Psoas muscle (tissue), 8 donors: ENCODE data around the gene KIF16B. TPM values are rescaled to one million over a fixed set of nuclear protein-coding genes. Genes with fewer than 3 reads are reported as not detected.

Experiments used
- ATAC-seq, 4 donors: fragments of 200-7000 bp; cut with Tn5 transposase; one replicate each; pipeline ENCODE4 v1.9.1; 2020; ENCODE audit warnings: moderate library complexity in 3 of 4, mild to moderate bottlenecking in 2 of 4
- DNase-seq, 2 donors: peaks; one replicate each; pipeline ENCODE4 v3.0.0-alpha.2; 2020
- H3K27ac ChIP-seq: fragments of 200-600 bp; one replicate; pipeline ENCODE4 v1.8.0; 2022
- H3K27me3 ChIP-seq, 3 donors: fragments of 200-600 bp in 1 of 3; one replicate each; pipeline versions ENCODE4 v1.6.1 to v1.8.0; 2013 to 2022; ENCODE audit warnings: low read length in 2 of 3, mild to moderate bottlenecking in 2 of 3, moderate library complexity in 1 of 3; ENCODE audit not compliant: insufficient read depth in 3 of 3
- H3K36me3 ChIP-seq, 2 donors: fragments of 200-600 bp in 1 of 2; one replicate each; pipeline versions ENCODE4 v1.6.1 to v1.8.0; 2013 to 2022; ENCODE audit warnings: low read depth in 1 of 2, mild to moderate bottlenecking in 1 of 2, moderate library complexity in 1 of 2; ENCODE audit not compliant: insufficient read depth in 1 of 2
- H3K4me1 ChIP-seq: fragments of 200-600 bp; one replicate; pipeline ENCODE4 v1.8.0; 2022
- H3K4me3 ChIP-seq: fragments of 200-600 bp; one replicate; pipeline ENCODE4 v1.8.0; 2022; ENCODE audit warnings: mild to moderate bottlenecking
- H3K9me3 ChIP-seq: fragments of 200-600 bp; one replicate; pipeline ENCODE4 v1.8.0; 2022
- WGBS, 3 donors: extraction: QIAGEN DNeasy Blood & Tissue Kit; methylation state at CpG; one replicate each; pipeline versions ENCODE4 v1.1.6 to v1.1.7; 2013; 5-methylcytosine and 5-hydroxymethylcytosine counted together
- intact Hi-C, 2 donors: fragments of 100-400 bp; cut with DNase I; formaldehyde crosslinking; loops; one replicate each; pipeline versions ENCODE4 v1.11.0 to v1.14.2; 2022
- polyA plus RNA-seq, 3 donors: library from polyadenylated mRNA; stranded (reverse); fragments of 200-250 nt; gene quantifications; one replicate each; pipeline ENCODE4 v1.2.3, GENCODE V29; 2013
- total RNA-seq, 4 donors: library from RNA; stranded (reverse); fragmentation: NEBNext Ultra II Directional in 2 of 4; extraction: Animal tissue kit (Norgen Biotek cat#: 25700) in 2 of 4; gene quantifications; one replicate each; pipeline versions ENCODE4 v1.2.1 to v1.2.4, GENCODE V29; 2021 to 2023
- TF ChIP-seq, protein P1 (sequence below): fragments of 200-600 bp; IDR thresholded peaks from one replicate; pipeline ENCODE4 v1.8.0; 2022; ENCODE audit warnings: antibody characterized with exemption
- donor health status: healthy with polysubstance abuse.
- donor health status: DM: no; HTN: no; CAD: no; lungs with moderate emphysema.
- donor health status: Bipolar disorder and iron deficiency.
- donor health status: healthy.
- donor health status: DM: yes; HTN: yes; CAD: no.
- donor health status: DM: no; HTN: no; CAD: no.
- donor health status: DM: no; HTN: no; CAD: no.
- donor health status: DM: yes; HTN: yes; CAD: no.

KIF16B gene
- total and polyA plus RNA-seq, 7 donors = 18.1 to 30.6 (median 24.1) TPM

DNA sequence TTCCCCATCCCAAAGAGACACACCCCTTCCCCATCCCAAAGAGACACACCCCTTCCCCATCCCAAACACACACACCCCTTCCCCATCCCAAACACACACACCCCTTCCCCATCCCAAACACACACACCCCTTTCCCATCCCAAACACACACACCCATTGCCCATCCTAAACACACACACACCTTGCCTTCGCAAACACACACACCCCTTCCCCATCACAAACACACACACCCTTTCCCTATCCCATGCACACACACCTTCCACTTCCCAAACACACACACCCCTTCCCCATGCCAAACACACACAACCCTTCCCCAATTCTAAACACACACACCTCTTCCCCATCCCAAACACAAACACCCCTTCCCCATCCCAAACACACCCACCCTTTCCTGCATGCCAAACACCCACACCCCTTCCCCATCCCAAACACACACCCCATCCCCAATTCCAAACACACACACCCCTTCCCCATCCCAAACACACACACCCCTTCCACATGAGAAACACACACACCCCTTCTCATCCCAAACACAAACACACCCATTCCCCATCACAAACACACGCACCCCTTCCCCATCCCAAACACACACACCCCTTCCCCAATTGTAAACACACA, 315.3 kb downstream of the KIF16B start:
- Histone ChIP-seq H3K27ac (no peak overlapping the region), H3K4me3 (no peak overlapping the region), H3K9me3 (no peaks in the 10 kb centered on the region), H3K4me1 (no peaks in the 10 kb centered on the region), H3K27me3 (no peaks in the 10 kb centered on the region), H3K36me3 (no peaks in the 10 kb centered on the region)
- ATAC-seq (no peak), DNase-seq (no peak)
- TF ChIP-seq, protein P1, sequence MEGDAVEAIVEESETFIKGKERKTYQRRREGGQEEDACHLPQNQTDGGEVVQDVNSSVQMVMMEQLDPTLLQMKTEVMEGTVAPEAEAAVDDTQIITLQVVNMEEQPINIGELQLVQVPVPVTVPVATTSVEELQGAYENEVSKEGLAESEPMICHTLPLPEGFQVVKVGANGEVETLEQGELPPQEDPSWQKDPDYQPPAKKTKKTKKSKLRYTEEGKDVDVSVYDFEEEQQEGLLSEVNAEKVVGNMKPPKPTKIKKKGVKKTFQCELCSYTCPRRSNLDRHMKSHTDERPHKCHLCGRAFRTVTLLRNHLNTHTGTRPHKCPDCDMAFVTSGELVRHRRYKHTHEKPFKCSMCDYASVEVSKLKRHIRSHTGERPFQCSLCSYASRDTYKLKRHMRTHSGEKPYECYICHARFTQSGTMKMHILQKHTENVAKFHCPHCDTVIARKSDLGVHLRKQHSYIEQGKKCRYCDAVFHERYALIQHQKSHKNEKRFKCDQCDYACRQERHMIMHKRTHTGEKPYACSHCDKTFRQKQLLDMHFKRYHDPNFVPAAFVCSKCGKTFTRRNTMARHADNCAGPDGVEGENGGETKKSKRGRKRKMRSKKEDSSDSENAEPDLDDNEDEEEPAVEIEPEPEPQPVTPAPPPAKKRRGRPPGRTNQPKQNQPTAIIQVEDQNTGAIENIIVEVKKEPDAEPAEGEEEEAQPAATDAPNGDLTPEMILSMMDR = no peak
- intact Hi-C loops = no loop called here
- WGBS, 3 donors = 92 to 100% (median 92%) methylated on average over 2 of the region's 2 CpGs

DNA sequence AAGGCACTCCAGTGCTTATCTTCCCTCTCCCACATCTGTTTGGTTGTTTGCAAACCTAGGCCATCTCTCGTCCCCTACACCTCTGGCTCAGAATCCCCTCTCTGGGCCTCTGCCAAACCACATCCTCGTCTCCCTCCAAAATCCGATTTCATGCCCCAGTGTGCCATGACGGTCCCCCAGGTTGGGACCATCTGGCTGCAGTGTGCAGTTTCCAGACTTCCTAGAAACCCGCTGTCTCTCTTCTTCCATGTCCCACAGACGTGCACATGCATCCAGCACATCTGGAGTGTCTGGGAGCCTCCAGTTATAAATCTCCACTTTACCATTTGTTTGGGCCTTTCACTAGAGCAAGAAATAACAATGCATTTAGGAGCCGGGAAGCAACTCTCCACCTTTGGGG, 316.2 kb downstream of the KIF16B start:
- ATAC-seq (no peak), DNase-seq (no peak)
- TF ChIP-seq, protein P1 = no peak
- intact Hi-C loops = no loop called here
- H3K27me3 ChIP-seq = no peaks in the 10 kb centered on the region
- H3K9me3 ChIP-seq = no peaks in the 10 kb centered on the region
- 56 to 82% (median 71%) methylated on average over 7 of the region's 7 CpGs for WGBS, 3 donors
- H3K36me3 ChIP-seq = no peaks in the 10 kb centered on the region
- H3K27ac ChIP-seq = no peak overlapping the region
- no peak overlapping the region for H3K4me3 ChIP-seq
- no peaks in the 10 kb centered on the region for H3K4me1 ChIP-seq

DNA sequence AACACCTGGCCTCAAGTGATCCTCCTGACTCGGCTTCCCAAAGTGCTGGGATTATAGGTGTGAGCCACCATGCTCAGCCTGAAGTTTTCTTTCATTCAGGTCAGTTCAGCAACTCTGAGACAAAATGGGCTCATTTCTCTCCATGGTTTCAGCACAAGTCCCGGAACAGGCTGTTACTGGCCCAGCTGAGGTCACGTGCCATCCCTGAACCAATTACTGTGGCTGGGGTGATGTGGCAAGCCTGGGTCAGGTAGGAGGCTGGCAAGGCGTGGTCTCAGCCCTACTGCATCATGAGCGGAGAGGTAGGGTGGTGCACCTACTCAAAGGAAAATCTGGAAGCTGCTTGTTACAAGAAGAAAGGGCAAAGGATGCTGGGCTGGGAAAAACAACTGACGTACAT, 326.4 kb downstream of the KIF16B start:
- TF ChIP-seq, protein P1 = no peak
- ATAC-seq (no peak), DNase-seq (no peak)
- intact Hi-C loops = no loop called here
- 93 to 96% (median 96%) methylated on average over 6 of the region's 6 CpGs for WGBS, 3 donors
- no peak overlapping the region for H3K4me3 ChIP-seq
- no peak overlapping the region for H3K27ac ChIP-seq
- no peaks in the 10 kb centered on the region for H3K4me1 ChIP-seq
- H3K9me3 ChIP-seq = no peaks in the 10 kb centered on the region
- no peaks in the 10 kb centered on the region for H3K27me3 ChIP-seq
- no peaks in the 10 kb centered on the region for H3K36me3 ChIP-seq

DNA sequence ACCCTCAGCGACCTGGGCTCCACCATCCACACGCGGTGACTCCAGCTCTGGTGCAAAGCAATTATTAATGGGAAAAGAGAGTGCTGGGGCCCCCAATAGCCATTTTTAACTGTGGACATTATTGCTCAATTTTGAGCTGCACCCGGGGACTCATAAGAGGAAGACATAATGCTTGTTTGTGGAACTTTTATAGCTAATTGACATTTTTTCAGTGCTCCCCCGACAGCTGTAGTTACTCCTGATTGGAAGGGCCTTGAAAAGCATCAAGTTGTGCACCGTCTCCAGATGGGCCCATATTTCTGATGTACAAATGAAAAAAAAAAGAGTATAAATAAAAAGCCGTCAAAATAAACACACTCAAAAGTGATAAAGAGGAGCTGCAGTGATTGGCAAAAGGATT, 327.0 kb downstream of the KIF16B start:
- DNase-seq = no peak
- H3K9me3 ChIP-seq = no peaks in the 10 kb centered on the region
- no peak for ATAC-seq
- intact Hi-C loops = no loop called here
- WGBS, 3 donors = 83 to 85% (median 85%) methylated on average over 7 of the region's 7 CpGs
- TF ChIP-seq, protein P1 = no peak
- H3K4me1 ChIP-seq = no peaks in the 10 kb centered on the region
- H3K4me3 ChIP-seq = no peak overlapping the region
- H3K36me3 ChIP-seq = no peaks in the 10 kb centered on the region
- no peak overlapping the region for H3K27ac ChIP-seq
- no peaks in the 10 kb centered on the region for H3K27me3 ChIP-seq

DNA sequence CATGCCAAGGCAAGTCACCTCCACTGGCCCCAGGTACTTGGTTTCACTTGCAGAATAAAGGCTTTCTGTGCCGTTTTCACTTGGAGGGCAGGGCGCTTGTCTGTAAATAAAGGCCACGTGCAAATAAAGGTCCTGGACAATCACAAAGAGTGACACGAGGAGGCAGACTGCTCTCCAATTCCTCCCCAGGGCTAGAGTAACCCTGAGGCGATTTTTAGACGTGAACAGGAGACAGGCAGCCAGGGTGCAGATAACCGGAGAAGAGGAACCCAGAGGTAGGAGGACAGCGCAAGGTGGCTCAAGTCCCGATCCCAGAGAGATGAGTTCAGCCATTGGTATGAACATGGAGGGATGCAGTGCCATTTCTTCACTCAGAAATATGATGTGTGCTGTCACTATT, 327.4 kb downstream of the KIF16B start:
- H3K36me3 ChIP-seq = no peaks in the 10 kb centered on the region
- ATAC-seq (no peak), DNase-seq (no peak)
- no peaks in the 10 kb centered on the region for H3K9me3 ChIP-seq
- no peaks in the 10 kb centered on the region for H3K4me1 ChIP-seq
- intact Hi-C loops = no loop called here
- TF ChIP-seq, protein P1 = no peak
- no peak overlapping the region for H3K27ac ChIP-seq
- H3K4me3 ChIP-seq = no peak overlapping the region
- WGBS, 3 donors = 84 to 87% (median 86%) methylated on average over 9 of the region's 9 CpGs
- no peaks in the 10 kb centered on the region for H3K27me3 ChIP-seq
